HG03060 (cell line): Measurements from ENCODE around the gene ZNF511.
"Not testable (repeated sequence)": the region's sequence is repeated elsewhere in the genome, so short reads cannot be mapped to it uniquely, and the experiment has no call there.

ENCODE experiments used
- ATAC-seq: cut with Tn5 transposase; IDR thresholded peaks from one replicate; pipeline ENCODE4 v1.9.1; 2021; ENCODE audit warnings: low read depth, moderate number of reproducible peaks; ENCODE audit not compliant: unreplicated experiment

ZNF511 gene

DNA sequence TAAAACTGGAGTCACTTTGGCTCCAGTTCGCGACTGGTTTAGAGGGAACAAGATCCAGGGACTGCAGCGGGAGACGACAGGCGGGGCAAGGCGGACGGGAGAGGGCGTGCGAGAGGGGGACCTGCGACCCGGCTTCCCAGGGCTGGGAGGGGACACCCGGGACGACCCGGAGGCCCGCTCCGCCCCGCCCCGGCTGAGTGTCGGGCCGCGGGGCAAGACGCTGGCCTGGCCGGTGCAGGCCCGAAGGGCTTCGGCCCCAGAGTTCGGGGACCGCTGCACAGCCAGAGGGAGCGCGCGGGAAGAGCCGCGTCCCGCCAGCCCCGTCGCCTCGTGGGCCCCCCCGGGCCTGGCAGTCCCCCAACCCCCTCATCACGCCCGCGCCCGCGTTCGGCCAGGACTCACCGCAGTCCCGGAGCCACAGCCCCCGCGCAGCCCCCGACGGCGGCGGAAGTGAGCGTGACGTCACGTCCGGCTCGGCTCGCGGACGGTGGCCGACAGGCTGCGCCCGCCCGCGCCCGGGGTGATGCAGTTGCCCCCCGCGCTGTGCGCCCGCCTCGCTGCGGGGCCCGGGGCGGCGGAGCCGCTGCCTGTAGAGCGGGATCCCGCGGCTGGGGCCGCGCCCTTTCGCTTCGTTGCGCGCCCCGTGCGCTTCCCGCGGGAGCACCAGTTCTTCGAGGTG, at the start of gene ZNF511, which contains the start of gene TUBGCP2:
TSS of gene ZNF511 (plus strand) at position 494 of the 679 bp plus-strand sequence. CDS start at position 524, 30 bp downstream.
TSS of gene TUBGCP2 (minus strand) at position 452 of the 679 bp plus-strand sequence. CDS start 5,931 bp downstream, outside the sequence.
- ATAC-seq: peak; percentile 26

DNA sequence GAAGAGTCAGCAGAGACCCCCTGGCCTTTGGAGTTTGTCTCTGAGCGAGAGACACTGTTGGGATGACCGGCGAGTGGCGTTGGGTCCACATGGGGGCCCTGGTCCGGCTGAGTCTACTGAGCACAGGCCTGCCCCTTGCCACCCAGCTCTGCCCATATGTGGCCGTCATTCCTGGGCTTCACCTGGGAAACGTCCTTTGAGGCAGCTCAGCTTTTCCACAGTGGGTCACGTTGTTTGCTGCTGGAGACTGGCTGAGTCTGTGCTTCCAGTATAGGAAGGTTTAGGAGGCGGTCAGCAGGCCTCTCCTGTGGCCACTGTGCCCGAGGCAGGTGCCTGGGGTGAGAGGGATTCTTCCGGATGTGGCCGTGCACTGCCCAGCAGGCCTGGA, 49.1 kb upstream of the ZNF511 start:
- ATAC-seq: no peak

- no peak for ATAC-seq
Observed at GRCh38 chr10:133260895-133261725, 47.6 kb upstream of the ZNF511 start.

DNA sequence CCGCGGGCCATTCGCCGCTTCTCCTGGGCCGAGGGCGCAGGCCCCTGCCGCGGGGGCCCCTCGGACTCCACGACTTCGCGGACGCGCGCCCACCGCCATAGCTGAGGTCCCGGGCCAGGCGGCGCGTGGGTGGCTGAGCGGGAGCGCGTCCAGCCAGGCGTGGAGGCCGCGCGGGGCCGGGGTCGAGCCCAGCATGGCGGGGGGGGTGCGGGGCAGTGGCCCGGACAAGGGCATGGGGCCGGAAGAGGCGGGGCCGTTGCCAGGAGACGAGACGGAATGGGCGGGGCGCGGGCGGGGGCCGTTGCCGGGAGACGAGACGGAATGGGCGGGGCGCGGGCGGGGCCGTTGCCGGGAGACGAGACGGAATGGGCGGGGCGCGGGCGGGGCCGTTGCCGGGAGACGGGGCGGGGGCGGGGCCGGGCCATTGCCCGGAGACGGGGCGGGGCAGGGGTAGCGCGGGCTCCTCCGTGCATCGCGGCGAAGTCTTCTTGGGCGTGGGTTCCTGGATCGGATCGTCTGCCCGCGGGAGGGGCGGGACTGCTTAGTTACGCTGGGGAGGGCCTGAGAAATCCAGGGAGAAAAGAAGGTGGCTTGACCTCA, 46.9 kb upstream of the ZNF511 start:
- no peak for ATAC-seq

DNA sequence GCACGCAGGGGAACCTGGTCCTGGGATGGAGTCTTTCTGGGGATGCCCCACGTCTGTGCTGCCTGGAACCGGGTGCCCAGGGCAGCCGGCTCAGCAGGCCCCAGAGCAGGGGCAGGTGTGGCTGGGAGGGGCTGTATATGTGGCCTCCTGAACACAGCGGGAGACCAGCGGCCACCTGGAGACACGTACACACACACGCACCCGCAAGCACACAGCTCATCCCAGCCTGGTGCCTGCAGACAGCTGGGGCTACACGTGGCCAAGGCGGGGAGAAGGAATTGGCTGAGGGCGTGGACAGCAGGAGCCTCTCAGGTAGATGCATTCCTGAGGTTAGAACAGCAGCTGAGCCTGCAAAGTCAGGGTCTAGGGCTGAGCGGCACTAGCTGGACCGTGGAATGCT, 46.0 kb upstream of the ZNF511 start:
- ATAC-seq: no peak

GRCh38 chr10:133263674-133264073, 45.0 kb upstream of the ZNF511 start:
- ATAC-seq: no peak

- no peak for ATAC-seq
Observed at GRCh38 chr10:133264461-133264860, 44.3 kb upstream of the ZNF511 start.

GRCh38 chr10:133265052-133265451, 43.7 kb upstream of the ZNF511 start:
- not testable (repeated sequence) for ATAC-seq

DNA sequence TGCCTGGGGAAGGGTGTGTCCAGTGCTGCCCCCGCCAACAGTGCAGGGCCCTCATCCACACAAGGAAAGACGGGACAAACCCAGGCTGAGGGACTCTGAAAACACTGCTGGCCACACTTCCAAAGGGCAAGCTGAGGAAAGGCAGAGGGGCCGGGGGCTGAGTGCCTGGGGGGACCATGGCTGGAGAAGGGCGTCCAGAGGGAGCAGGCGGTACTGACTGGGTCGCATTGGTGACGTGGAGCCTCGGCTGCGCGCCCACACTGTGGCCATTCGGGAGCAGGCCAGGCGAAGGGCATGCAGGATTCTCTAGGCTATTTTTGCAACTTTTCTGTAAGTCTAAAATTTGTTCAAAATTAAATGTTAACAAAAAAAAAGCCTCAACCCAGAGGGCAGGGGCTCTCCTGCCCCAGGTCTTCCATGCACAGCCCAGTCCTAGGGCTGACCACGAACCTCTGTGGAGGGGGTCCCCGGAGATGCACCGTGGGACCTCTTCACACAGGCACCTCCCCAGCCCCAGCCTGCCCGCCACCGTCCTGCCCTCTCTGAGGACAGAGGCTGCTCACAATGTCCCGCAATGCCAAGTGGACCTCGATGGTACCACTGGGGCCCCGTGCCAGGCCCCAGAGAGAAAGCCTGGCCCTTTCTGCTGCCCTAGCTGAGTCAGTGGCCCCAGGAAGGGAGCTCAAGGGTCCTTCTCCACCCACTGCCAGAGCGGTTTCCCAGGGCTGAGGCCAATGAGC, 42.5 kb upstream of the ZNF511 start:
- no peak for ATAC-seq

DNA sequence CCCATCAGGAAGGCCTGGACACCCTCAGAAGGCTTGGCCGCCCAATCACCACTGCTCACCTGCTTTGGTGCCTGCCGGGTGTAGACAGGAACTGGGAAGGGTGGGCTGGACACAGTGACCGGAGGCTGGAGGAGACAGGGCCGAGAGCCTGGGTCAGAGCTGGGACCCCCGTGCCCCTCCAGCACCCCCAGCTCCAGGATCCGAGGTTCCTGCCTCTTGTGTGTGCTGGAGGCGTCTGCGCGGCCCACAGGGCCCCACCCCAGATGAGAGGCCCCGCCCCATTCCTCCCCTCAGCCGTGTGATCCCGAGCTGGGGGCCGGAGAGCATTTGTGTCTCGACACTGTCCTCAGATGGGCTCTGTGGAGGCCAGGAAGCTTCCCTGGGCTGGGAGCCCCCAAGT, 41.4 kb upstream of the ZNF511 start:
- ATAC-seq: no peak

- no peak for ATAC-seq
Observed at GRCh38 chr10:133267829-133268228, 40.9 kb upstream of the ZNF511 start.

GRCh38 chr10:133268532-133268931, 40.2 kb upstream of the ZNF511 start:
- no peak for ATAC-seq

- no peak for ATAC-seq
Observed at GRCh38 chr10:133269367-133269766, 39.3 kb upstream of the ZNF511 start.

DNA sequence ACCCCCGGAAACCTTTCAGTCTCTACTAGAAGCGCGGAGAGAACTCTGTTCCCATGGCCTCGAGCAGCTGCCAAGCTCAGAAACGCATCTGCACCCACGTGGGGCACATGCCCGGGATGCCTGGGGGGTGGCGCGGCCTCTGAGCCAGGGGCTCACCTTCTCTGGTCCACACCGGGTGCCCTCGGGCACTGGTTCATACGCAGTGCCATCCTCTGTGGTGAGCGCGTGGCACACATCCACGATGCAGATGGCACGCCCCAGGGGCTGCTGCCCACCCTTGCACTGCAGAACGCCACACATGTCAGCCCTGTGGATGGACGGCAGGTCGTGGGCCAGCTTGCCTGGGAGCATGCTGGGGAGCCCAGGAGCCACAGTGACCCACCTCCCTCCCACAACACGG, 38.5 kb upstream of the ZNF511 start:
- no peak for ATAC-seq

DNA sequence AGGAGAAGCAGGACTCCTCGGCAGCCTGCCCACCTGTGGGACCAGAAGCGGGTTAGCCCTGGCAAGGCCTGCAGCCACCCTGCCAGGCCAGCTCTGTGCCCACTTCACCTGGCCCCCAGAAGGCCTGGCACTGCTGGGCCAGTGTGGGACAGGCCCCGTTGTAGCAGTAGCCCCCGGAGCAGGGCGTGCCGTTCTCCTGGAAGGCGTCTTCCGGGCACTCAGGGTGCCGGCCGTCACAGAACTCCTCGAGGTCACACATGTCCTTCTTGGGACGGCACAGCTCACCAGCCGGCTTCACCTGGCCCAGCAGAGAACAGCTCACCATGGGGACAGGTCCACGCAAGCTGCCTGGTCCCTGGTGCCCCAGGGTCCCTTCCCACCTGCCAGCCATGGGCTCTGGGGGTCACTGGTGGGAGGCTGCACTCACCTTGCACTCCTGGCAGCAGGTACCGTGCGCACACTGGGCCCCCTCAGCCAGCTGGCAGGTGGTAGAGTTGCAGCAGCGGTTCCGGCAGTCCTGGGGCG, 37.9 kb upstream of the ZNF511 start:
- ATAC-seq: no peak

DNA sequence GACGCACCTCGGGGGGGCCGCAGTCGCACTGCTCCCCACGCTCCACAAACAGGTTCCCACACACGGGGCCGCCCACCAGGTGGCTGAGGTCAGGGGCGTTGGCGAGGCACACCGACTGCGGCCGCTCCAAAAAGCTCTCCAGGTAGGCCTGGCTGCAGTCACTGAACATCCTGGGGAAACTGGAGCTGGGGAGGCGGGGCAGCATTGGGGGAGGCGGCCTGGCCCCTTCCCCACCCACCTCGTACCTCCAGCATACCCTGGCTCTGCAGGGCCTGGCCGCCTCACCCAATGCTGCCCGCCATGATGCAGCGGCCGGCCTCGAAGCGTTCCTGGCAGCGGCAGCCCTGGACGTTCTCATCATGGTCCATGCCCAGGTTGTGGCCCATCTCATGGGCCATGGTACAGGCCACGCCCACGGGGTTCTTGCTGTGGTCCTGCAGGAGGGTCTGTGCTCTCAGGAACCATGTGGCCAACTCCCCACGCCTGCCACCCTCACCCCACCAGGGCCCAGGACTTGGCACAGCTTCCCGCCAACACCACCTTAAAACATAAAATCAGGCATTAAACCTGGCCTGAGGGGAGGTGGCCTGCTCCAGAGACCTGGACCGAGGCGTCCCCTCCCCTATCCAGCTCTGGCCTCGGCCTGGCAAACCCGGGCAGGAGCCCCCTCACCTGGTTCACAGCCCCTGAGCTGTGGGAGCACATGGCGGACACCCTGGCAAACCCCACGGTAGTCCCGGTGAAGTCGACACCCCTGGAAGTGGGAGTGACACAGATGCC, 37.0 kb upstream of the ZNF511 start:
- no peak for ATAC-seq

- ATAC-seq: no peak
Observed at GRCh38 chr10:133272301-133272963, 36.3 kb upstream of the ZNF511 start.

DNA sequence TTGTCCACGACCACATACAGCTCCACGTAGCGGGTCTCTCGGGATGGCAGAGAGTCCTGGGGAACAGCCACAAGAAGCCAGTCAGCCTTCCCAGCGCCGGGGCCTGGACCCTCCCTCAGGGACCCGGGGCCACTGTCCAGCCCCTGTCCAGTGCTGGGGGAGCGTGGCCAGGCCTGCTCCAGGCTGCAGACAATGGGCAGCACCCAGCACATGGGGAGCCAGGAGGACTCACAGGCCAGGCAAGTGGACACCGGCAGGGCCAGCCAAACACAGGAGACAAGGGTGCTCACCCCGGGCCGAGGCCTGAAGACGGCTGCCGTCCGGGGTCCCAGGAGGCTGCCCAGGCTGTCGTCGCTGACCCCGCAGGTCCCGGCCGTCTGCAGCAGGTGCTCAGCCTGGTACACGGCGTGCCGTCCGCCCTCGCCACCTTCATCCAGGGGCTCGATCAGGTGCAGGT, 35.7 kb upstream of the ZNF511 start:
- no peak for ATAC-seq

- ATAC-seq: no peak
Observed at GRCh38 chr10:133273534-133274143, 35.1 kb upstream of the ZNF511 start.
